DMS153 (cell line): ENCODE data around the gene CCDC110.

Experiments used
- DNase-seq: peaks from one replicate; lab custom pipeline; 2025; lab: John Stamatoyannopoulos, UW

The CCDC110 gene

GRCh38 chr4:185421366-185422124 lies 50.0 kb downstream of the CCDC110 start:
- no peak for DNase-seq

GRCh38 chr4:185416955-185417354 lies 54.6 kb downstream of the CCDC110 start:
- no peak for DNase-seq

GRCh38 chr4:185412412-185412811 lies 59.1 kb downstream of the CCDC110 start:
- DNase-seq: no peak

- no peak for DNase-seq
Measured at GRCh38 chr4:185411849-185412248, 59.7 kb downstream of the CCDC110 start.

GRCh38 chr4:185408432-185408831 lies 63.1 kb downstream of the CCDC110 start:
- DNase-seq: no peak

- no peak for DNase-seq
Measured at GRCh38 chr4:185405296-185405999, 66.1 kb downstream of the CCDC110 start.

GRCh38 chr4:185404031-185404430 lies 67.5 kb downstream of the CCDC110 start:
- DNase-seq: no peak

GRCh38 chr4:185399466-185399865 lies 72.1 kb downstream of the CCDC110 start:
- no peak for DNase-seq

- no peak for DNase-seq
Measured at GRCh38 chr4:185398618-185399017, 72.9 kb downstream of the CCDC110 start.

GRCh38 chr4:185396724-185397385 lies 74.7 kb downstream of the CCDC110 start, which contains the start of gene ANKRD37:
ANKRD37 (plus strand) TSS chr4:185396841; CDS start chr4:185396924, 83 bp downstream.
- DNase-seq: peak; percentile 72

GRCh38 chr4:185395956-185396723 lies 75.4 kb downstream of the CCDC110 start:
- peak; percentile 97 for DNase-seq

- DNase-seq: no peak
Measured at GRCh38 chr4:185395238-185395955, 76.1 kb downstream of the CCDC110 start, which contains the start of gene LRP2BP. LRP2BP (minus strand) TSS chr4:185395924; CDS start chr4:185378186, 17,738 bp downstream.
